ENCODE results near the gene MPP3. TPM values are rescaled to one million over a fixed set of nuclear protein-coding genes. Genes with fewer than 3 reads are reported as not detected.
"Not testable (repeated sequence)": the region's sequence is repeated elsewhere in the genome, so short reads cannot be mapped to it uniquely, and the experiment has no call there.

The MPP3 gene
- total RNA-seq, 1 donor from 2014 or later: 0.47 TPM

DNA sequence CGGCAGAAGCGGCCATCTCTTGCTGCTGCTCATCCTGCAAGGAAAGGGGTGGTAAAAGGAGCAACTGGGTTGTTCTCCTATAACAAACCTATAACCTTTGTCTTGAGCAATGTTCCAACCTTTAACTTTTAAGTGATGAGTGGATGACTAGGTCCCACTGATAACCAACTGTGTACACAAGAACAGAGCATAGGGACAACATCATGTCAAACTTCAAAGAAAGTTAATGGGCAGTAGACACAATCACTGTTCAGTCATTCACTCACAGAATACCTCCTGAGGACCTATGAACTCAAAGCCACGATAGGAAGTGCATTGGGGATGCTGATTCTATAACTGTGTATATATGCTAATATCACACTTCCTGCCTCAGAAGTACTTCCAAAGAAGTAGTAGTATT, 31.1 kb downstream of the MPP3 start:
- DNase-seq (ENCODE audit: low spot score): no peak
- Mint-ChIP-seq H3K27me3 (ENCODE audit: insufficient read depth) (peaks cover 26% of the 10 kb centered on the region), H3K4me3 (no peak overlapping the region), H3K9me3 (no peaks in the 10 kb centered on the region), H3K4me1 (ENCODE audit: low read depth) (no peaks in the 10 kb centered on the region), H3K36me3 (ENCODE audit: low read depth) (no peaks in the 10 kb centered on the region), H3K27ac (no peak overlapping the region)
- intact Hi-C loops (cut with micrococcal nuclease): no loop called here

DNA sequence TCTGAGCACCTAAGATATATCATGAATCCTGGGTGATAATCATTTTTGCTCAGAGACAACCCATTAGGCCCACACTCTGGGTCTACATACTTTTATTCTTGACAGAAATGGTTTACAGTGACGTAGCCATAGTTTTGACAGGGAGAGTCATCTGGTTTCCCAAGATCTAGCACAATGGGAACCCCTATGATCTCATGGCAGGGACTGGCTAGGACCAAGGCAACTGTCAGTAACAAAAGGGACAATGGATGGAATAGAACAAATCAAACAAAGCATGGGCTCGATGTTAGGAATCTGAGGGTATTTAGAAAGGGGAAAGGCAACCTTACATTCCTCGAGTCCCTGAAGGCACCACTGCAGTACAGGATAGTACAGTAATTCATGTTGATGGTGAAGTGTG, 32.2 kb downstream of the MPP3 start:
- peaks cover 32% of the 10 kb centered on the region for H3K27me3 Mint-ChIP-seq (ENCODE audit: insufficient read depth)
- no peak overlapping the region for H3K4me3 Mint-ChIP-seq
- no peak overlapping the region for H3K27ac Mint-ChIP-seq
- intact Hi-C loops (cut with micrococcal nuclease): no loop called here
- no peak for DNase-seq (ENCODE audit: low spot score)
- no peaks in the 10 kb centered on the region for H3K36me3 Mint-ChIP-seq (ENCODE audit: low read depth)
- no peaks in the 10 kb centered on the region for H3K9me3 Mint-ChIP-seq
- no peaks in the 10 kb centered on the region for H3K4me1 Mint-ChIP-seq (ENCODE audit: low read depth)

DNA sequence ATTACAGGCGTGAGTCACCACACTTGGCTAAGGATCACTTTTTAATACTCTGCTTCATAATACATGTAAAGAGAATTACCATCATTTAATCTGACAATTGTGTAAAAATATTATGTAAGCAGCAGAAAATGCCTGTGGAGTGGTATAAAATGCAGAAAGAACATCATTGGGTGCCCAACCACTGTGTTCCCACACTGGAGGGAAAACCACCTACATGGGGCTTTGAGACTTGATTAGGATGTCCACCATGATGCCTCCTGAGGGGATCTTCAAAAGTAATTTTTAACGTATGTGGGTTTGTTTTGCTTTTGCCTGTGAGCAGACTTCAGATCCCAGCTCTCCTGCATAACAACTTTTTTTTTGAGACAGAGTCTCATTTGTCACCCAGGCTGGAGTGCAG, 33.9 kb downstream of the MPP3 start:
- intact Hi-C loops (cut with micrococcal nuclease): no loop called here
- Mint-ChIP-seq H3K9me3 (no peaks in the 10 kb centered on the region), H3K36me3 (ENCODE audit: low read depth) (no peaks in the 10 kb centered on the region), H3K4me3 (no peak overlapping the region), H3K27me3 (ENCODE audit: insufficient read depth) (peaks cover 30% of the 10 kb centered on the region), H3K4me1 (ENCODE audit: low read depth) (no peaks in the 10 kb centered on the region), H3K27ac (no peak overlapping the region)
- no peak for DNase-seq (ENCODE audit: low spot score)

DNA sequence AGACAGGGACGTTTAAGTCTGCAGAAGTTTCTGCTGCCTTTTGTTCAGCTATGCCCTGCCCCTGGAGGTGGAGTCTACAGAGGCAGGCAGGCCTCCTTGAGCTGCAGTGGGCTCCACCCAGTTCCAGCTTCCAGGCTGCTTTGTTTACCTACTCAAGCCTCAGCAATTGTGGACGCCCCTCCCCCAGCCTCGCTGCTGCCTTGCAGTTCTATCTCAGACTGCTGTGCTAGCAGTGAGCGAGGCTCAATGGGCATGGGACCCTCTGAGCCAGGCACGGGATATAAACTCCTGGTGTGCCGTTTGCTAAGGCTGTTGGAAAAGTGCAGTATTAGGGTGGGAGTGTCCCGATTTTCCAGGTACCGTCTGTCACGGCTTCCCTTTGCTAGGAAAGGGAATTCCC, 34.9 kb downstream of the MPP3 start:
- H3K36me3 Mint-ChIP-seq (ENCODE audit: low read depth); H3K4me3 Mint-ChIP-seq; H3K4me1 Mint-ChIP-seq (ENCODE audit: low read depth); H3K27ac Mint-ChIP-seq; intact Hi-C loops (cut with micrococcal nuclease); H3K9me3 Mint-ChIP-seq; DNase-seq (ENCODE audit: low spot score): not testable (repeated sequence)
- peaks cover 24% of the 10 kb centered on the region for H3K27me3 Mint-ChIP-seq (ENCODE audit: insufficient read depth)

- DNase-seq (ENCODE audit: low spot score); H3K9me3 Mint-ChIP-seq; H3K36me3 Mint-ChIP-seq (ENCODE audit: low read depth); H3K4me3 Mint-ChIP-seq; H3K4me1 Mint-ChIP-seq (ENCODE audit: low read depth); H3K27ac Mint-ChIP-seq; intact Hi-C loops (cut with micrococcal nuclease): not testable (repeated sequence)
- H3K27me3 Mint-ChIP-seq (ENCODE audit: insufficient read depth): peaks cover 36% of the 10 kb centered on the region
Observed at GRCh38 chr17:43792668-43793067, 40.3 kb downstream of the MPP3 start.

DNA sequence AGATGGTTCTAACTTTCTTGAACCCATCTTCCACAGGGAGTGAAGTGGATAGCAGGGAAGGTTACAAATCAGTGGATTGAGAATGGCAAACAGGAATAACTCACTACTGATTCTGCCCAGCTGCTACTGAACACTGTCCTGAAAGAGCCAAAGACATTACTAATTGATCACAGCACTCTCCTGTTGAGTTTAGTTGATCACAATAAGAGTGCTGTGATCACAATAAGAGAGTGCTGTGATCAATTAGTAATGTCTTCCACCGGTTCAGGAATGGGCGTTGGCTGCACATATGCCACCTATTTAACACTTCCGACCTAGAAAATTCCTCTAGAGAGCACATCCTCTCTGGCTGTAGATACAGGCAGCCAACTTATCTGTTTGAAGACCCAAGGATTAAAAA, 41.4 kb downstream of the MPP3 start:
- Mint-ChIP-seq H3K4me1 (ENCODE audit: low read depth) (no peaks in the 10 kb centered on the region), H3K27me3 (ENCODE audit: insufficient read depth) (peaks cover 36% of the 10 kb centered on the region), H3K9me3 (no peaks in the 10 kb centered on the region), H3K4me3 (no peak overlapping the region), H3K36me3 (ENCODE audit: low read depth) (no peaks in the 10 kb centered on the region), H3K27ac (no peak overlapping the region)
- intact Hi-C loops (cut with micrococcal nuclease): no loop called here
- no peak for DNase-seq (ENCODE audit: low spot score)

DNA sequence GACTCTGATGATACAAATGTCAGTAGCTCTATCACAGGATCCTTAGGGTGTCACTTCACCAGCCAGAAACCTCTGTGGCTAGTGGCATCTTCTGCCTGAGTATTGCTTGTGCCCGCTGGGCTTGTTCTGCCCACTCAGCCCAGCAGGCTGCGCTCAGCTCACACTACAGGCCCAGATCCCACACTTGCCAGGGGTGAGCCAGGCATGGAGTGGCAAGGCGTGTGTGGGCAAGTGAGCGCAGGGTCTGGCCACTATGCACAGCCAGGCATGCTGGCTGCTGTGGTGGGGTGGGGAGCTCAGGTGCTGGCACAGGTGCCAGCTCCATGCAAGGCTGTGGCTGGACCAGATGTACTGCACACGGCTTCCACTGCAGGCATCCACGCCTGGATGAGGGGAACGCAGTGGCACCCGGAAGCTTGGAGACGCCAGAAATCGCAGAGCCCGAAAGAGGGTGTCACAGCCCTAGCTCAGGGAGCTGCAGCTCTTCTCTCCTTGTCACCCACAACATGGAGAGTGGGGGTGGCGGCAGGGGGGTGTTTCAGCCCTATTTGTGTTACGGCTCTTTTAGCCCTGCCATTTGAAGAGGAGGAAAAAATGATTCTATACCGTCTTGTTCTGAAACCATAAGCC, 42.5 kb downstream of the MPP3 start:
- no peak for DNase-seq (ENCODE audit: low spot score)
- H3K9me3 Mint-ChIP-seq: no peaks in the 10 kb centered on the region
- no peak overlapping the region for H3K4me3 Mint-ChIP-seq
- no peaks in the 10 kb centered on the region for H3K4me1 Mint-ChIP-seq (ENCODE audit: low read depth)
- H3K27me3 Mint-ChIP-seq (ENCODE audit: insufficient read depth): peaks cover 29% of the 10 kb centered on the region
- intact Hi-C loops (cut with micrococcal nuclease): no loop called here
- no peaks in the 10 kb centered on the region for H3K36me3 Mint-ChIP-seq (ENCODE audit: low read depth)
- H3K27ac Mint-ChIP-seq: no peak overlapping the region

GRCh38 chr17:43789482-43789881, 43.5 kb downstream of the MPP3 start:
- intact Hi-C loops (cut with micrococcal nuclease): no loop called here
- Mint-ChIP-seq H3K27ac (no peak overlapping the region), H3K4me1 (ENCODE audit: low read depth) (no peaks in the 10 kb centered on the region), H3K27me3 (ENCODE audit: insufficient read depth) (peaks cover 22% of the 10 kb centered on the region), H3K4me3 (no peak overlapping the region), H3K36me3 (ENCODE audit: low read depth) (no peaks in the 10 kb centered on the region), H3K9me3 (no peaks in the 10 kb centered on the region)
- no peak for DNase-seq (ENCODE audit: low spot score)

DNA sequence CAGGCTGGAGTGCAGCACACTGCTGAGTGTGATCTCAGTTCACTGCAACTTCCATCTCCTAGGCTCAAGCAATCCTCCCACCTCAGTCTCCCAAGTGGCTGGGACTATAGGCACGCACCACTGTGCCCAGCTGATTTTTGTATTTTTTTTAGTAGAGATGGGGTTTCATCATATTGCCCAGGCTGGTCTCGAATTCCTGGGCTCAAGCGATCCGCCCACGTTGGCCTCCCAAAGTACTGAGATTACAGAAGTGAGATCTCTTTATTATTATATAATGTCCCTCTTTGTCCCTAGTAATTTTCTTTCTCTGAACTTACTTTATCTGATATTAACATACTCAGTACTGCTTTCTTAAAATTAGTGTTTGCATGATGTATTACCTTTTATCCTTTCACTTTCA, 44.4 kb downstream of the MPP3 start:
- H3K9me3 Mint-ChIP-seq: no peaks in the 10 kb centered on the region
- H3K4me3 Mint-ChIP-seq: no peak overlapping the region
- intact Hi-C loops (cut with micrococcal nuclease): no loop called here
- no peaks in the 10 kb centered on the region for H3K4me1 Mint-ChIP-seq (ENCODE audit: low read depth)
- no peaks in the 10 kb centered on the region for H3K36me3 Mint-ChIP-seq (ENCODE audit: low read depth)
- DNase-seq (ENCODE audit: low spot score): no peak
- H3K27me3 Mint-ChIP-seq (ENCODE audit: insufficient read depth): peaks cover 17% of the 10 kb centered on the region
- no peak overlapping the region for H3K27ac Mint-ChIP-seq

DNA sequence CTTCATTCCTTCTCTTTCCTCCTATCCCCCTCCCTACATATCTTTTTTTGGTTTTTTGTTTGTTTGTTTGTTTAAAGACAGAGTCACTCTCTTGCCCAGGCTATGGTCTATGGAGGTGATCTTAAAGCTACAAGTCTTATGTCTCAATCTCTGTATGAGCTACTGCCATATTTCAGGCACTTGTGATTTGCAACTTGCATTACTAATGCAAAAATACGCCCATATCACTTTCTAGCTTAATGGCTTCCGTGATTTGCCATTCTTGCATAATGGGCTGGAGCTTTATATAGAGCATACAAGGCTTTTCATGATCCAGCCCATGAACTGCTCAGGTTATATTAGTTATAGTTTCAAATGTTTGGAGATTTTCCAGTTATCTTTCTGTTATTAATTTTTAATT, 45.2 kb downstream of the MPP3 start:
- Mint-ChIP-seq H3K27me3 (ENCODE audit: insufficient read depth) (peaks cover 20% of the 10 kb centered on the region), H3K27ac (no peak overlapping the region), H3K4me3 (no peak overlapping the region), H3K9me3 (no peaks in the 10 kb centered on the region), H3K4me1 (ENCODE audit: low read depth) (no peaks in the 10 kb centered on the region), H3K36me3 (ENCODE audit: low read depth) (no peaks in the 10 kb centered on the region)
- intact Hi-C loops (cut with micrococcal nuclease): no loop called here
- no peak for DNase-seq (ENCODE audit: low spot score)

- H3K9me3 Mint-ChIP-seq: no peaks in the 10 kb centered on the region
- intact Hi-C loops (cut with micrococcal nuclease): no loop called here
- peaks cover 1% of the 10 kb centered on the region for H3K4me1 Mint-ChIP-seq (ENCODE audit: low read depth)
- no peak for DNase-seq (ENCODE audit: low spot score)
- no peak overlapping the region for H3K4me3 Mint-ChIP-seq
- peaks cover 39% of the 10 kb centered on the region for H3K27me3 Mint-ChIP-seq (ENCODE audit: insufficient read depth)
- H3K36me3 Mint-ChIP-seq (ENCODE audit: low read depth): no peaks in the 10 kb centered on the region
- H3K27ac Mint-ChIP-seq: no peak overlapping the region
Observed at GRCh38 chr17:43784628-43785101, 48.3 kb downstream of the MPP3 start.

GRCh38 chr17:43784068-43784467, 48.9 kb downstream of the MPP3 start:
- Mint-ChIP-seq H3K4me1 (ENCODE audit: low read depth) (peaks cover 7% of the 10 kb centered on the region), H3K36me3 (ENCODE audit: low read depth) (no peaks in the 10 kb centered on the region), H3K27me3 (ENCODE audit: insufficient read depth) (peaks cover 43% of the 10 kb centered on the region), H3K27ac (no peak overlapping the region), H3K9me3 (no peaks in the 10 kb centered on the region), H3K4me3 (no peak overlapping the region)
- DNase-seq (ENCODE audit: low spot score): no peak
- intact Hi-C loops (cut with micrococcal nuclease): no loop called here

- Mint-ChIP-seq H3K4me3 (no peak overlapping the region), H3K4me1 (ENCODE audit: low read depth) (peaks cover 7% of the 10 kb centered on the region), H3K27me3 (ENCODE audit: insufficient read depth) (peaks cover 36% of the 10 kb centered on the region), H3K27ac (no peak overlapping the region), H3K36me3 (ENCODE audit: low read depth) (no peaks in the 10 kb centered on the region), H3K9me3 (no peaks in the 10 kb centered on the region)
- intact Hi-C loops (cut with micrococcal nuclease): no loop called here
- no peak for DNase-seq (ENCODE audit: low spot score)
Observed at GRCh38 chr17:43782913-43783680, 49.8 kb downstream of the MPP3 start.
